HCT116 (cell line): ENCODE data around the gene DHRS12. TPM values are rescaled to one million over a fixed set of nuclear protein-coding genes. Genes with fewer than 3 reads are reported as not detected.

Experiments used
- ATAC-seq: fragments of 200-7000 bp; cut with Tn5 transposase; 2 replicates; pipeline ENCODE4 v1.9.1; 2020; ENCODE audit warnings: mild to moderate bottlenecking, moderate library complexity
- BruUV-seq: library from RNA; stranded (reverse); fragments of 400-500 nt; replicated peaks from 2 replicates; lab custom pipeline; 2021; lab: Mats Ljungman, UMichigan
- CTCF ChIA-PET: fragments of 300-600 bp; sonication (Branson Sonifier 250); formaldehyde crosslinking; loops from one replicate; lab custom pipeline; 2021; ENCODE audit warnings: antibody characterized with exemption; lab: Charles Lee
- POLR2A ChIA-PET: fragments of 300-600, 350-600 bp; sonication (Branson Sonifier 250); formaldehyde crosslinking; loops from one replicate; lab custom pipeline; 2021; ENCODE audit warnings: antibody characterized with exemption; lab: Charles Lee
- RAD21 ChIA-PET, 2 experiments: fragments of 300-600 bp; sonication (Branson Sonifier 250); formaldehyde crosslinking; loops; one replicate each; lab custom pipeline; 2023; ENCODE audit warnings: low total read pairs in 2 of 2; ENCODE audit not compliant: uncharacterized antibody in 2 of 2, unreplicated experiment in 2 of 2, low non-redundant PET in 1 of 2; lab: Charles Lee
- DNase-seq: peaks from one replicate; pipeline ENCODE4 v3.0.0-alpha.2; 2010; ENCODE audit warnings: low read depth, low spot score
- H2AFZ ChIP-seq: fragments of 200-600 bp; shearing (Covaris generic), sonication (generic); 2 replicates; pipeline ENCODE4 v1.6.1; 2017; ENCODE audit warnings: low read depth, mixed run types, mixed read lengths, antibody characterized with exemption, low read length; ENCODE audit not compliant: poor library complexity, severe bottlenecking
- H3K27ac ChIP-seq: 2 replicates; pipeline ENCODE4 v1.5.1; 2012; ENCODE audit warnings: low read depth, low read length
- H3K27me3 ChIP-seq: fragments of 200-600 bp; sonication (generic); 2 replicates; pipeline ENCODE4 v1.6.1; 2016; ENCODE audit warnings: mixed run types, low read length, mixed read lengths; ENCODE audit not compliant: insufficient read depth
- H3K36me3 ChIP-seq, 2 experiments: fragments of 200-500 bp in 1 of 2; fragments of 200-600 bp in 1 of 2; sonication (Bioruptor generic) in 1 of 2; sonication (generic) in 1 of 2; 2 replicates each; pipeline versions ENCODE4 v1.5.1 to v1.6.1; 2014 to 2016; ENCODE audit warnings: low read length in 2 of 2, inconsistent platforms in 1 of 2, mixed read lengths in 1 of 2, mixed run types in 1 of 2; ENCODE audit not compliant: insufficient read depth in 2 of 2, control insufficient read depth in 1 of 2
- H3K4me1 ChIP-seq, 2 experiments: fragments of 200-600 bp in 1 of 2; sonication (generic) in 1 of 2; 2 replicates each; pipeline versions ENCODE4 v1.5.1 to v1.6.1; 2012 to 2017; ENCODE audit warnings: low read length in 2 of 2, inconsistent platforms in 1 of 2, mild to moderate bottlenecking in 1 of 2, mixed read lengths in 1 of 2, mixed run types in 1 of 2, moderate library complexity in 1 of 2; ENCODE audit not compliant: insufficient read depth in 2 of 2, control insufficient read depth in 1 of 2
- H3K4me2 ChIP-seq: fragments of 200-600 bp; sonication (generic); 2 replicates; pipeline ENCODE4 v1.6.1; 2017; ENCODE audit warnings: mixed run types, low read length, mixed read lengths
- H3K4me3 ChIP-seq, 2 experiments: fragments of 200-600 bp in 1 of 2; sonication (generic) in 1 of 2; replicated peaks in 1 of 2; 2 replicates each; pipeline ENCODE4 v1.5.1; 2011 to 2016; ENCODE audit warnings: low read length in 2 of 2, control low read depth in 1 of 2, low read depth in 1 of 2, mild to moderate bottlenecking in 1 of 2, mixed read lengths in 1 of 2, mixed run types in 1 of 2
- H3K79me2 ChIP-seq: fragments of 200-600 bp; sonication (generic); 2 replicates; pipeline ENCODE4 v1.6.1; 2017; ENCODE audit warnings: mild to moderate bottlenecking, mixed run types, low read length, moderate library complexity, mixed read lengths; ENCODE audit not compliant: insufficient read depth
- H3K9ac ChIP-seq: fragments of 200-600 bp; sonication (generic); 2 replicates; pipeline ENCODE4 v1.6.1; 2016; ENCODE audit warnings: low read length, mixed read lengths
- H3K9me2 ChIP-seq: fragments of 200-600 bp; sonication (generic), shearing (Covaris generic); 2 replicates; pipeline ENCODE4 v1.6.1; 2017; ENCODE audit warnings: mixed run types, mild to moderate bottlenecking, moderate library complexity; ENCODE audit not compliant: insufficient read depth
- H3K9me3 ChIP-seq, 2 experiments: fragments of 200-500 bp in 1 of 2; fragments of 200-600 bp in 1 of 2; sonication (Bioruptor generic) in 1 of 2; sonication (generic) in 1 of 2; 2 replicates each; pipeline ENCODE4 v1.6.1; 2014 to 2017; ENCODE audit warnings: low read length in 2 of 2, mixed read lengths in 2 of 2, inconsistent platforms in 1 of 2, low read depth in 1 of 2, mild to moderate bottlenecking in 1 of 2, mixed run types in 1 of 2, moderate library complexity in 1 of 2; ENCODE audit not compliant: control insufficient read depth in 1 of 2, insufficient read depth in 1 of 2
- H4K20me1 ChIP-seq: fragments of 200-600 bp; sonication (generic), shearing (Covaris generic); 2 replicates; pipeline ENCODE4 v1.6.1; 2017; ENCODE audit warnings: mixed run types, mild to moderate bottlenecking, moderate library complexity; ENCODE audit not compliant: insufficient read depth
- CBX3 ChIP-seq: IDR thresholded peaks from 2 replicates; pipeline ENCODE4 v1.6.1; 2012; ENCODE audit warnings: low read depth
- ELF1 ChIP-seq: IDR thresholded peaks from 2 replicates; pipeline ENCODE4 v1.6.1; 2012; ENCODE audit warnings: low read depth, borderline replicate concordance
- EZH2 ChIP-seq: fragments of 200-600 bp; sonication (generic); IDR thresholded peaks from 2 replicates; pipeline ENCODE4 v1.6.1; 2017; ENCODE audit warnings: antibody characterized with exemption, mixed run types
- FOSL1 ChIP-seq: IDR thresholded peaks from 2 replicates; pipeline ENCODE4 v1.6.1; 2012; ENCODE audit warnings: low read depth
- JUND ChIP-seq: IDR thresholded peaks from 2 replicates; pipeline ENCODE4 v1.6.1; 2012
- REST ChIP-seq: IDR thresholded peaks from 2 replicates; pipeline ENCODE4 v1.6.1; 2012; ENCODE audit warnings: low read depth
- SRF ChIP-seq: IDR thresholded peaks from 2 replicates; pipeline ENCODE4 v1.6.1; 2012; ENCODE audit warnings: low read depth
- ZFX ChIP-seq: fragments of 450-650 bp; IDR thresholded peaks from 2 replicates; pipeline ENCODE4 v1.6.1; 2017
- intact Hi-C: fragments of 100-400 bp; cut with micrococcal nuclease; formaldehyde crosslinking; loops from 2 replicates; pipeline ENCODE4 v1.10.0; 2022
- total RNA-seq: library from RNA; stranded (reverse); gene quantifications from one replicate; pipeline ENCODE4 v1.2.1, GENCODE V29; 2021; ENCODE audit not compliant: unreplicated experiment

The DHRS12 gene
- total RNA-seq, 1 experiment from 2014 or later = 3.9 TPM

GRCh38 chr13:51785712-51786424 is 18.1 kb downstream of the DHRS12 start:
- Histone ChIP-seq H3K9me2 (no peaks in the 10 kb centered on the region), H3K4me3 (no peak overlapping the region), H3K27me3 (no peaks in the 10 kb centered on the region), H3K4me2 (no peak overlapping the region), H3K36me3 (no peaks in the 10 kb centered on the region), H3K79me2 (no peaks in the 10 kb centered on the region), H3K4me1 (no peaks in the 10 kb centered on the region), H2AFZ (no peak overlapping the region), H3K27ac (no peak overlapping the region)
- DNase-seq = no peak
- ChIA-PET RAD21 (no interaction called here), CTCF (interaction anchor here (1.2 kb wide), 1 partner anchor 12 kb away, joined by 4 read pairs; no protein-coding TSS in a partner anchor), POLR2A (no interaction called here)
- intact Hi-C loops = no loop called here
- no TSS peak for BruUV-seq
- TF ChIP-seq JUND = no peak
- no peak for TF ChIP-seq EZH2
- TF ChIP-seq SRF = no peak
- TF ChIP-seq REST = no peak
- no peak for TF ChIP-seq CBX3
- TF ChIP-seq FOSL1 = no peak
- TF ChIP-seq ELF1 = no peak
- no peak for TF ChIP-seq ZFX
- TF ChIP-seq, all 23 proteins: peak for 0
- Histone ChIP-seq H3K9me3 (no peaks in the 10 kb centered on the region), H4K20me1 (no peaks in the 10 kb centered on the region), H3K9ac (no peak overlapping the region)
- no peak for ATAC-seq
